ENCODE measurements around the gene VPS26C.
A peak's percentile ranks its signal among the peaks of the same experiment; 100 is the strongest.

Gene VPS26C

DNA sequence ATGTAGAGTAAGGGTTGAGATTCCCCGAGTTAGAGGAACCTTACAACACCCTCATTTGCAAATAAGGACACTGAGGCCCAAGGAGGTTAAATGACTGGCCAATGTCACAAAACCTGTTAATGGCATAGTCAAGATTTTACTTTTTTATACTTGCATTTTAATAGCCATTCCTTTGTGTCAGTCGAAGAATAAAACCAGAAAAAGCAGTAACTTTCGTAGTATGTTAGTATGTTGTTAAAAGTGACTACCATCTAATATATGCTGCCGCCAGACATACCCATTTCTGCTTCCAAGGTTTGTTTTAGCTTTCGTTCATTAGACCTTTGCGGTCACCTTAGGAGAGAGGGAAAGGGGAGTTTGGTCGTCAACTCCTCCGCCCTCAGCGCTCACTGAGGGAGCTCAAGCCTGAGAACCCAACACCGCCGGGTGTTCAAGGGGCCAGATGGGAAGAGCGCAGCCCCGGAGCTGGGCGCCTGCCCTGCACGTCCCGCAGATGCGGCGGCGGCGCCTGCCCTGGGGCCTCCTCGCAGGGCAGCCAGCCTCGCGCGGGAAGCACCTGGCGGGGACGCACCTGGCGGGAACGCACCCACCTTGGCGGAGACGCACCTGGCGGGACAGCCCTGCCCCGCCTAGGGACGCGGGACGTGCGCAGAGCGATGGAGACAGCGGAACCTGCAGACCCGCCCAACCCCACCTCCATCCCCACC, 466 bp downstream of the VPS26C start:
- no peaks in the 10 kb centered on the region for H3K36me3 ChIP-seq (ENCODE audit: control insufficient read depth, insufficient read depth, low read length)
- peak overlapping the region; percentile 98 for H3K27ac ChIP-seq (ENCODE audit: insufficient read depth, low read depth, low read length, poor library complexity, severe bottlenecking)
- H3K9me3 ChIP-seq (ENCODE audit: control insufficient read depth, low read length), result no peaks in the 10 kb centered on the region
- WGBS, 2 experiments, result 1% methylated on average over 39 of the region's 39 CpGs
- H3K4me1 ChIP-seq (ENCODE audit: control insufficient read depth, insufficient read depth, low read length), result peaks cover 4% of the 10 kb centered on the region
- no peaks in the 10 kb centered on the region for H3K27me3 ChIP-seq (ENCODE audit: control insufficient read depth, insufficient read depth, low read length, poor library complexity, severe bottlenecking)
- peak overlapping the region; percentile 85 for H3K4me3 ChIP-seq (ENCODE audit: insufficient read depth, low read depth, low read length)

DNA sequence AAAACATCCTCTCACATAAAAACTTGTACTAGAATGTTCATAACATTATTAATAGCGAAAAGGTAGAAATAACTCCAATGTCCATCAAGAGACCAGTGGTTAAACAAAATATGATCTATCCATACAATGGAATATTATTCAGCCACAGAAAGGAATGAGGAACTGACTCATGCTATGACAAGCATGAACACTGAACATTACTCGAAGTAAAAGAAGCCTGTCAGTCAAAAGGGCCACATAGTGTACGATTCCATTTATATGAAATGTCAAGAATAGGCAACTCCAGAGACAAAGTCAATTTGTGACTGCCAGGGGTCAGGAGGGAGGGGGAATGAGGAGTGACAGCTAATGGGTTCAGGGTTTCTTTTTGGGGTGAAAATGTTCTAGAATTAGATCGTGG, 2.3 kb downstream of the VPS26C start:
- WGBS, 2 experiments, result 96 to 99% methylated on average over 2 to 4 of the region's 4 CpGs
- Histone ChIP-seq H3K4me1 (ENCODE audit: control insufficient read depth, insufficient read depth, low read length) (peaks cover 4% of the 10 kb centered on the region), H3K27ac (ENCODE audit: insufficient read depth, low read depth, low read length, poor library complexity, severe bottlenecking) (no peak overlapping the region), H3K4me3 (ENCODE audit: insufficient read depth, low read depth, low read length) (no peak overlapping the region), H3K9me3 (ENCODE audit: control insufficient read depth, low read length) (no peaks in the 10 kb centered on the region), H3K27me3 (ENCODE audit: control insufficient read depth, insufficient read depth, low read length, poor library complexity, severe bottlenecking) (no peaks in the 10 kb centered on the region), H3K36me3 (ENCODE audit: control insufficient read depth, insufficient read depth, low read length) (no peaks in the 10 kb centered on the region)

DNA sequence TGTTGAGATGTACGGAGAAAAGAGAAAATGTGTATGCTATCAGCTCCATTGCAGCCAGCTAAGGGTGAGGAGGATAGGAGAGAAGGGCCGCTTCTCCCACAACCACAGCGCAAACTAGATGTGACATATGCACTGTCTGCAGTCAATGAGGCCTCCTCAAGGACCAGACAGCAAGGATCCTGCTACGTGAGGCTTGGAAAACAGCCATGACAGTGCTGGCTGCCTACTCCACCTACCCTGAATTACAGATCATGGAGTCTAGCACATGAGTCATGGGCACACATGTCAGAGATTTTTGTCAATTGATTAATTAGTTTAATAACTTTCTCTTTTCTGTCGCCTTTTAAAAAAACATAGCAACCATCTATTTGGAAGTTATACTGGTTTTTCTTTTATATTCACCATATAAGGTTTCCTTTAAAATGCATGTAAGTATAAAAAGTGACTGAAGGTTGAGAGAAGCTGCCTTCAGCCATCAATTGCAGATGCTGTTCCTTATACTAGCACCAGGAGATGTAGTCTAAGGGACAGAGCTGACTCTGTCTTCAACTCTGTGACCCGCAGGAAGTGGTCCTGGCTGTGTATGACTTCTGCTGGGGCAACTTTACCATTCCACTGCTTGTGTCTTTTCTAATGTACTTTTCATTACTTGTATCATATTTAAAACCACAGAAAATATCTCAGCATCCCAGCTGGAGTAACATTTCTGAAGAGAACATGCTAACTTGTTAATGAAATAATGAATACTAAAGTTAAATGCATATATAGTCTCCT, 3.1 kb downstream of the VPS26C start:
- 91 to 97% methylated on average over 5 of the region's 6 CpGs for WGBS, 2 experiments
- Histone ChIP-seq H3K27ac (ENCODE audit: insufficient read depth, low read depth, low read length, poor library complexity, severe bottlenecking) (no peak overlapping the region), H3K27me3 (ENCODE audit: control insufficient read depth, insufficient read depth, low read length, poor library complexity, severe bottlenecking) (no peaks in the 10 kb centered on the region), H3K36me3 (ENCODE audit: control insufficient read depth, insufficient read depth, low read length) (no peaks in the 10 kb centered on the region), H3K4me3 (ENCODE audit: insufficient read depth, low read depth, low read length) (no peak overlapping the region), H3K9me3 (ENCODE audit: control insufficient read depth, low read length) (no peaks in the 10 kb centered on the region), H3K4me1 (ENCODE audit: control insufficient read depth, insufficient read depth, low read length) (peaks cover 4% of the 10 kb centered on the region)

DNA sequence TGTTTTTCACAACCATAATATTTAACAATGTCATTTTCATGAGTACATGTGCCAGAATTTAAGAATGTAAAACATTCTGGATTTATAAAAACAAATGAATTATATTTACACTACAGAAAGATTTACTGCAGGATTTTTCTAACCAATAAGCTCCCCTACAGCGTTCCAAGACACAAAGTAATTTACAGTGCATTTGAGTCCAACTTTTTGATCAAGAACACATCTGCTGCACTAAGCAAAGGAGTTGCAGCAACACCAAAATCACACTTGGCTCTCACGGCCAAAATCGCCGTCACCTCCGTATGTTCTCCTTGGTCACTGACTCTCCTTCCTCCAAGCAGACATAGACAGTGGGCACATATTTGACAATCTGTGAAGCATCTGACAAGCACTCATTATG, 7.7 kb downstream of the VPS26C start:
- Histone ChIP-seq H3K27ac (ENCODE audit: insufficient read depth, low read depth, low read length, poor library complexity, severe bottlenecking) (no peak overlapping the region), H3K27me3 (ENCODE audit: control insufficient read depth, insufficient read depth, low read length, poor library complexity, severe bottlenecking) (no peaks in the 10 kb centered on the region), H3K9me3 (ENCODE audit: control insufficient read depth, low read length) (no peaks in the 10 kb centered on the region), H3K36me3 (ENCODE audit: control insufficient read depth, insufficient read depth, low read length) (no peaks in the 10 kb centered on the region), H3K4me1 (ENCODE audit: control insufficient read depth, insufficient read depth, low read length) (peaks cover 4% of the 10 kb centered on the region), H3K4me3 (ENCODE audit: insufficient read depth, low read depth, low read length) (no peak overlapping the region)
- 94 to 96% methylated on average over 5 of the region's 5 CpGs for WGBS, 2 experiments

DNA sequence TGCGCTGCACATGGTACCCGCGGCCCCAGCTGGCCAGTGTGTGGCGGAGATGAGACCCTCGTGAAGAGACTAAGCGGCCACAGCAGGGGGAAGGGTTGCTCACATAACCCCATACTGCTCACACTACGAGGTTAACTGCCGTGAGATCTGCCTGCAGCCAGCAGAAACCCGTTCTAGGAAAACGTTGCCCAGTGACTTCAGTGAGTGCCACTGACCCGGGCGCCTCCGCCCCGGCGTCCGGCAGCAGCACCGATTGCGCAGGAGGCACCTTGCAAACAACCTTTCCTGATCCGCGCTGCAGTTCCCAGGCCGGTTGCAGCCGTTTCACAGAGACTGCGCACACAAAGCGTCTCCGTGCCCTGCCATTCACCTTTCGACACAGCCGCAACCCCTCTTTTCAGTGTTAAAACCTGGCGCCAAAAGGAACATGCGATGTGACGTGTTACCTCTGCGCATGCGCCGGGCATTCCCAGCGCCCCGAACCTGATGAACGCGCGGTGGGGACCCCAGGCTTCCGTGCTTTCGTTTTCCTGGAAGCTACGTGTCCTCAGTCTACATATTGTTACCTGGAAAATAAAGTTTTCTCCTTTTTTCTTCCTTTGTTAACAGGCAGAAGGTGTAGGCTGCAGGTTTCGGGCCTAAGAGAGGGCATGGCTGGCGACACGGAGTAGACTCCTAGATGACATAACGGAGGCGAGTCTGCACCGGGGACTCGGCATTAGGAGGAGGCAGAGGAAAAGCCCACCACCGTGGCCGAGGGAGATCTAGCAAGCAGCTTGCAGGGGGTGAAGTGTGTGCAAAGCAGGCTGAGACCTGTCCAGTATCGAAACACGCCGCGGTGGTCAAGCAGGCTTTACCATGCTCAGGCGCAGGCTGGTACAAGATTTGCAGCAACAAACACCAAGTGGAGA, 8.9 kb downstream of the VPS26C start:
- Histone ChIP-seq H3K9me3 (ENCODE audit: control insufficient read depth, low read length) (no peaks in the 10 kb centered on the region), H3K27ac (ENCODE audit: insufficient read depth, low read depth, low read length, poor library complexity, severe bottlenecking) (peak overlapping the region; percentile 97), H3K36me3 (ENCODE audit: control insufficient read depth, insufficient read depth, low read length) (no peaks in the 10 kb centered on the region), H3K27me3 (ENCODE audit: control insufficient read depth, insufficient read depth, low read length, poor library complexity, severe bottlenecking) (no peaks in the 10 kb centered on the region), H3K4me1 (ENCODE audit: control insufficient read depth, insufficient read depth, low read length) (peaks cover 4% of the 10 kb centered on the region), H3K4me3 (ENCODE audit: insufficient read depth, low read depth, low read length) (peak overlapping the region; percentile 48)
- 15 to 18% methylated on average over 55 of the region's 55 CpGs for WGBS, 2 experiments

DNA sequence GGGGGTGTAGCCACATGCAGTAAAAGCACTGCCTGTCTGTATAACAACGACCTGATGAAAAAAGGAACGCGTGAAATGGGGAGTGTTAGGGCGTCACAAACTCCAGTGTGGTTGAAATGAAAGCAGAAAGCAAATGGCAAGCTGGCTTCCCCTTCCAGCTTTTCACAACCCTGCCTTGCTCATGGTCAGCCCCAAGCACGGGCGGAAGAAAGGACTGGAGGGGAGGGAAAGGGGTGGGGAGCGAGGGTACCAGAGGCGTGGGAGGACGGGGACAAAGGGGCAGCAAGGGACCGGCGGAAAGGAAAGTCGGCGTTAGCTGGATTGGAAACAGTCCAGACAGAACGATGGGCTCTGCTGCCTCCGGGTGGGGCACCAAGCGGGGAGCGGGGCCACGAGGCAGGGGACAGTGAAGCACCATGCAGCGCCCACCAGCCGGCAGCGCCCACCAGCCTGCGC, 9.6 kb downstream of the VPS26C start:
- peak overlapping the region; percentile 97 for H3K27ac ChIP-seq (ENCODE audit: insufficient read depth, low read depth, low read length, poor library complexity, severe bottlenecking)
- H3K4me3 ChIP-seq (ENCODE audit: insufficient read depth, low read depth, low read length), result peak overlapping the region; percentile 48
- H3K4me1 ChIP-seq (ENCODE audit: control insufficient read depth, insufficient read depth, low read length), result peaks cover 4% of the 10 kb centered on the region
- 8% methylated on average over 22 of the region's 22 CpGs for WGBS, 2 experiments
- no peaks in the 10 kb centered on the region for H3K36me3 ChIP-seq (ENCODE audit: control insufficient read depth, insufficient read depth, low read length)
- no peaks in the 10 kb centered on the region for H3K27me3 ChIP-seq (ENCODE audit: control insufficient read depth, insufficient read depth, low read length, poor library complexity, severe bottlenecking)
- H3K9me3 ChIP-seq (ENCODE audit: control insufficient read depth, low read length), result no peaks in the 10 kb centered on the region

DNA sequence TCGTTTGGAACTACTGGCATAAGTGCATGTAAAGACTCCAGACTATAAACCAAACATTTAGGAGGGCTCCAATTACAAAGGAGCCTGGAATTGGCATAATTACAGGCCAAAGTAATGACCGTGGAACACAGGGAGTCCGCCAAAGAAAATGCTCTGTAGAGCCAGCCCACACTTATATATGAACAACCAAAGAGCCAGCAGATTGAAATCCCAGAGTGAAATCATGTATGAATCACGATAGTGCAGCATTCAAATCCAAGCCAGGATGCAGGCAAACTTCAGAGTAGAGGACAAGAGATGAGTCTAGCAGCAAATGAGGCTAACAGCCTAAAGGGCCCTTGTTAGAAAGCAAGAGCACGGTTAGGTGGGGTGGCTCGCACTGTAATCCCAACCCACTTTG, 13.1 kb downstream of the VPS26C start:
- no peaks in the 10 kb centered on the region for H3K36me3 ChIP-seq (ENCODE audit: control insufficient read depth, insufficient read depth, low read length)
- 92 to 96% methylated on average over 6 of the region's 6 CpGs for WGBS, 2 experiments
- H3K9me3 ChIP-seq (ENCODE audit: control insufficient read depth, low read length), result no peaks in the 10 kb centered on the region
- H3K4me3 ChIP-seq (ENCODE audit: insufficient read depth, low read depth, low read length), result no peak overlapping the region
- no peaks in the 10 kb centered on the region for H3K27me3 ChIP-seq (ENCODE audit: control insufficient read depth, insufficient read depth, low read length, poor library complexity, severe bottlenecking)
- peaks cover 4% of the 10 kb centered on the region for H3K4me1 ChIP-seq (ENCODE audit: control insufficient read depth, insufficient read depth, low read length)
- H3K27ac ChIP-seq (ENCODE audit: insufficient read depth, low read depth, low read length, poor library complexity, severe bottlenecking), result no peak overlapping the region

DNA sequence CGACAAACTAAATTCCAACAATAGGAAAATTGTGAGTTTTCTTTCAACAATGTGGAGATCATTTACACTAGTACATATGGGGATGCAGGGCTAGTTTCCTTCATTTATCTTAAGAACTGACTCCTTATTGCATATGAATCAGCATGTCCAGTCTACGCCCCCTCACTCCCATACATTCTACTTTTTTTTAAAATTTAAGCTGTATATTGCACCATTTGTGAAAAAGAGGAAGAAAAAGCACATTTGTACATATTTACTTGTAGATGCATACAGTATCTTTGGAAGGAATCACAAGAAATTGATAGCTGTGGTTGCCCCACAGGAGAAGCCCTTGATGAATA, 15.9 kb downstream of the VPS26C start:
- H3K27me3 ChIP-seq (ENCODE audit: control insufficient read depth, insufficient read depth, low read length, poor library complexity, severe bottlenecking), result no peaks in the 10 kb centered on the region
- no peaks in the 10 kb centered on the region for H3K4me1 ChIP-seq (ENCODE audit: control insufficient read depth, insufficient read depth, low read length)
- no peaks in the 10 kb centered on the region for H3K36me3 ChIP-seq (ENCODE audit: control insufficient read depth, insufficient read depth, low read length)
- WGBS, 2 experiments, result 100% methylated on average over 2 of the region's 2 CpGs; no CpG with 5 or more reads in 1 of the 2 experiments
- H3K9me3 ChIP-seq (ENCODE audit: control insufficient read depth, low read length), result no peaks in the 10 kb centered on the region
- H3K4me3 ChIP-seq (ENCODE audit: insufficient read depth, low read depth, low read length), result no peak overlapping the region
- H3K27ac ChIP-seq (ENCODE audit: insufficient read depth, low read depth, low read length, poor library complexity, severe bottlenecking), result no peak overlapping the region

DNA sequence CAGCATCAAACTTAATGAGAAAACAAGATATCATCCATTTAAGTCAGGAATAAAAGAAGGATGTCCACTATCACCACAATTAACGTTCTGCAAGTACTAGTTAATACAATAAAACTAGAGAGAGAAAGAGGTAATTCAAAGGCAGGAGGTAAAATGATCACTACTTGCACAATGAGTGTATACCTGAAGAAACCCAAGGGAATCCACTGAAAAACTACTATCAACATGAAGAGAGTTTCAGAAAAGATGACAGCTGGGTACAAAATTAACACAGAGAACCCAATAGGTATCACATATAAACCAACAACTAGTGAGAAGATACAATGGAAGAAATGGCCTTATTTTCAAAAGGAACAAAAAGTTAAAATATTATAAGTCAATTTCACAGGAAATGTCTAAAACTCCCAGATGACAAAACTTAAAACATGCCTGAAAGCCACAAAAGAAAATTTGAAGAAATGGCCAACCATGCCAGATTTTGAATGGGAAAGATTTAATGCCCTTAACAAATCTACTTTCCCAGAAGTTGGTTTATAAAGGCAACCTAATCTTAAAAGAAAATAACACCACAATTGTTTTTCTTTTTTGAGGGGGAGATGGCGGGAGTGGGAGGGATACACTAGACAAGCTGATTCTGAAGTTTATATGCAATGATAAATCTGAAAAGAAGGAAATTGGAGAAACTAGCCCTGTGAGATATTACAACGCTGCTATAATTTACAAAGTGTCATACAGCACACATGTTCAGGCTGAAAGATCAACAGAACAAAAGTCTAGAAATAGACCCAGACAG, 17.8 kb downstream of the VPS26C start:
- Histone ChIP-seq H3K9me3 (ENCODE audit: control insufficient read depth, low read length) (no peaks in the 10 kb centered on the region), H3K4me1 (ENCODE audit: control insufficient read depth, insufficient read depth, low read length) (peaks cover 7% of the 10 kb centered on the region), H3K27ac (ENCODE audit: insufficient read depth, low read depth, low read length, poor library complexity, severe bottlenecking) (no peak overlapping the region), H3K36me3 (ENCODE audit: control insufficient read depth, insufficient read depth, low read length) (no peaks in the 10 kb centered on the region), H3K27me3 (ENCODE audit: control insufficient read depth, insufficient read depth, low read length, poor library complexity, severe bottlenecking) (no peaks in the 10 kb centered on the region), H3K4me3 (ENCODE audit: insufficient read depth, low read depth, low read length) (no peak overlapping the region)
- 86 to 100% methylated on average over 1 to 2 of the region's 3 CpGs for WGBS, 2 experiments

All from ectodermal cell (in vitro differentiated cells).